ENCODE data around the gene SESTD1. TPM values are rescaled to one million over a fixed set of nuclear protein-coding genes. Genes with fewer than 3 reads are reported as not detected.

The SESTD1 gene
- total and polyA plus RNA-seq, 9 of the 15 experiments (the other 6 are each of a cell fraction or from before 2014, with no cell fraction given), result 0.32 to 5.6 (median 2.1) TPM

GRCh38 chr2:179124282-179124681 lies 140.3 kb downstream of the SESTD1 start (continued):
- TF ChIP-seq ATF6 (CRISPR knock-in tag; IDR thresholded peaks at IDR 0.05), result no peak
- no peak for TF ChIP-seq ZC3H11A (IDR thresholded peaks at IDR 0.05; ENCODE audit: low read depth, low read length)

GRCh38 chr2:179123272-179123662 lies 141.4 kb downstream of the SESTD1 start:
- CTCF ChIA-PET (ENCODE audit: low intra/inter-chr PET ratio), result no interaction called here
- Histone ChIP-seq H3K9me3 (replicated peaks; ENCODE audit: control insufficient read depth, insufficient read depth, low read depth, low read length) (no peaks in the 10 kb centered on the region), H3K9ac (ENCODE audit: insufficient read depth in 1 of 2, low read depth in 2 of 2, low read length in 2 of 2) (no peak overlapping the region), H3K4me3 (no peak overlapping the region), H3K4me1 (replicated peaks in 1 of 2; ENCODE audit: control insufficient read depth in 2 of 2, insufficient read depth in 2 of 2, low read length in 2 of 2) (no peaks in the 10 kb centered on the region), H3K9me1 (ENCODE audit: control insufficient read depth, insufficient read depth, low read length) (no peaks in the 10 kb centered on the region), H3K27ac (ENCODE audit: extremely low read depth, low read depth, low read length) (no peak overlapping the region), H3K4me2 (ENCODE audit: insufficient read depth, low read length) (no peak overlapping the region), H4K20me1 (replicated peaks; ENCODE audit: control insufficient read depth, insufficient read depth, low read length) (no peaks in the 10 kb centered on the region), H3K79me2 (ENCODE audit: control insufficient read depth, insufficient read depth, low read length) (no peaks in the 10 kb centered on the region), H2AFZ (ENCODE audit: low read depth, low read length) (no peak overlapping the region), H3K36me3 (ENCODE audit: control insufficient read depth, insufficient read depth, low read length) (no peaks in the 10 kb centered on the region), H3K27me3 (ENCODE audit: control insufficient read depth in 2 of 2, insufficient read depth in 2 of 2, low read length in 2 of 2) (no peaks in the 10 kb centered on the region)
- intact Hi-C loops (cut with micrococcal nuclease), result no loop called here
- DNase-seq (ENCODE audit: extremely low read depth in 1 of 4, low spot score in 3 of 4) (no peak), FAIRE-seq (no peak), ATAC-seq (no peak)
- no TSS peak for BruUV-seq (replicated peaks)
- in situ Hi-C loops (cut with MboI), result no loop called here
- WGBS (ENCODE audit: insufficient coverage, low coverage, missing lambda C conversion rate), result 0% methylated on average over 1 of the region's 1 CpG
- POLR2A ChIA-PET, result no interaction called here
- TF ChIP-seq PBX2 (CRISPR knock-in tag; IDR thresholded peaks at IDR 0.05; ENCODE audit: low read depth), result no peak
- TF ChIP-seq PBX2 (tag; conservative IDR thresholded peaks at IDR 0.05; ENCODE audit: low read depth), result no peak
- no peak for TF ChIP-seq NR0B1 (IDR thresholded peaks at IDR 0.05; ENCODE audit: partially characterized antibody)
- TF ChIP-seq PRDM10 (IDR thresholded peaks at IDR 0.05; ENCODE audit: partially characterized antibody), result no peak
- no peak for TF ChIP-seq ELK3 (CRISPR knock-in tag; IDR thresholded peaks at IDR 0.05)
- TF ChIP-seq ZKSCAN3 (CRISPR knock-in tag; IDR thresholded peaks at IDR 0.05), result no peak
- TF ChIP-seq ZNF785 (CRISPR knock-in tag; IDR thresholded peaks at IDR 0.05), result no peak
- no peak for TF ChIP-seq MED1 (CRISPR knock-in tag; IDR thresholded peaks at IDR 0.05; ENCODE audit: borderline replicate concordance)

All from K562 (cell line).